Measurements from ENCODE around the gene ADAMTS5.

- TF ChIP-seq EZH2 (optimal IDR thresholded peaks at IDR 0.05; ENCODE audit: low read depth, low read length) (no peak), CTCF (IDR thresholded peaks at IDR 0.05; ENCODE audit: low read length) (no peak), EZH2phosphoT487 (IDR thresholded peaks at IDR 0.05; ENCODE audit: low read length) (no peak)
Measured at GRCh38 chr21:26965040-26965906, 1.6 kb downstream of the ADAMTS5 start.
